ENCODE data around the gene CD48.

CD48 gene

GRCh38 chr1:160651433-160652064 lies 60.1 kb downstream of the CD48 start:
- no peak for DNase-seq

GRCh38 chr1:160647329-160647720 lies 64.3 kb downstream of the CD48 start:
- no peak for DNase-seq

GRCh38 chr1:160646711-160647328 lies 64.8 kb downstream of the CD48 start, which contains the start of gene SLAMF1:
Gene SLAMF1 (minus strand): TSS chr1:160647044. CDS start chr1:160646945, 99 bp downstream.
- DNase-seq: no peak

GRCh38 chr1:160646180-160646579 lies 65.4 kb downstream of the CD48 start:
- no peak for DNase-seq

GRCh38 chr1:160645386-160646130 lies 66.1 kb downstream of the CD48 start:
- DNase-seq: no peak

GRCh38 chr1:160644399-160644798 lies 67.2 kb downstream of the CD48 start:
- DNase-seq: no peak

- no peak for DNase-seq
Measured at GRCh38 chr1:160643138-160643537, 68.5 kb downstream of the CD48 start.

GRCh38 chr1:160642281-160642644 lies 69.4 kb downstream of the CD48 start:
- no peak for DNase-seq

GRCh38 chr1:160641323-160642280 lies 70.0 kb downstream of the CD48 start:
- no peak for DNase-seq

- DNase-seq: no peak
Measured at GRCh38 chr1:160640359-160641123, 71.1 kb downstream of the CD48 start.

- no peak for DNase-seq
Measured at GRCh38 chr1:160639652-160640051, 72.0 kb downstream of the CD48 start.

GRCh38 chr1:160638926-160639325 lies 72.7 kb downstream of the CD48 start:
- no peak for DNase-seq

GRCh38 chr1:160638540-160638857 lies 73.1 kb downstream of the CD48 start:
- DNase-seq: no peak

- no peak for DNase-seq
Measured at GRCh38 chr1:160637821-160638539, 73.6 kb downstream of the CD48 start.

GRCh38 chr1:160637065-160637464 lies 74.6 kb downstream of the CD48 start:
- DNase-seq: no peak

- no peak for DNase-seq
Measured at GRCh38 chr1:160636547-160636946, 75.1 kb downstream of the CD48 start.

- DNase-seq: no peak
Measured at GRCh38 chr1:160636076-160636475, 75.5 kb downstream of the CD48 start.

GRCh38 chr1:160634543-160635491 lies 76.8 kb downstream of the CD48 start:
- no peak for DNase-seq

GRCh38 chr1:160633330-160633903 lies 78.2 kb downstream of the CD48 start:
- no peak for DNase-seq

Data from retina (tissue), 1 donor.